Prostate gland (tissue), 2 donors: ENCODE measurements around the gene MSANTD2.

Experiments used
- POLR2A ChIP-seq: fragments of 450-650 bp; IDR thresholded peaks from one replicate; pipeline ENCODE4 v1.6.1; 2016; ENCODE audit warnings: antibody characterized with exemption, mild to moderate bottlenecking
- POLR2AphosphoS5 ChIP-seq: sonication (generic); formaldehyde crosslinking; IDR thresholded peaks from one replicate; pipeline ENCODE4 v1.6.1; 2017; ENCODE audit warnings: antibody characterized with exemption
- TF ChIP-seq, protein P1 (sequence below), 4 experiments: fragments of 200-600 bp in 2 of 4; fragments of 450-650 bp in 2 of 4; sonication (generic) in 2 of 4; IDR thresholded peaks; 1 replicate in 3 of 4; 2 replicates in 1 of 4; pipeline ENCODE4 v1.5.1; 2016 to 2019; ENCODE audit warnings: antibody characterized with exemption in 4 of 4, mild to moderate bottlenecking in 2 of 4, moderate library complexity in 2 of 4

DNA sequence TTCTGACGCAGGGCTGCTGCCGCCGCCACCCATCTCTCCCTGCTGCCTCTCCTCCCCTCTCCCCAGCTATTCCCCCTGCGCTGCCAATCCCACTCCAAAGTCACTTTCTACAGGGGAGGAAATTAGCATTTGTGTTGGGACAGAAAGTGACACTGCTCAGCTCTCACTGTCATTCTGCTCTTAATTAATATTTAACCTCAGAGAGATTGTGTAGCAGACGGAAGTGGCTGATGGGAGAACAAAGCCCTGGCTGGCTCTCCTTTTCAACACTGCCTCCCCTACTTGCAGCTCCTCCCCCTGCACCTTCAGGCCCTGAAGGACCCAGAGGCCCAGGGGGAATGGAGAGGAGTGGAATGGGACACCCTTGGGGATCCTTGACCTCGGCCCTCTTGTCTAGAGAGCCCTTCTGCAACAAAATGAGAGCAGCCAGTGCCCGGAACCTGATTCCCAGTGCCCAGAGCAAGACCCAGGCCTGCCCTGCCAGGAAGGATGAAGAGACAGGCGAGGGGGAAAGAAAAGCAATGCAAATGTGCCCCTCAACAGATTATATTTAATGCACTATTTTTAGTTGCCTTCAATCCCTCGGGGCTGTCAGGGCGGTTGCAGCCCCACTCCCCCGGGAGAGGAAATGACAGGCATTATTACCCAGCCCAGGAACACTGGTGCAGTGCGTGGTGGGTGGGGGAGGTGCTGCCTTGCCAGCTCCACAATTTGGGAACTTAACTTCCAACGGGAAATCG, 75.1 kb downstream of the MSANTD2 start:
- TF ChIP-seq, protein P1, sequence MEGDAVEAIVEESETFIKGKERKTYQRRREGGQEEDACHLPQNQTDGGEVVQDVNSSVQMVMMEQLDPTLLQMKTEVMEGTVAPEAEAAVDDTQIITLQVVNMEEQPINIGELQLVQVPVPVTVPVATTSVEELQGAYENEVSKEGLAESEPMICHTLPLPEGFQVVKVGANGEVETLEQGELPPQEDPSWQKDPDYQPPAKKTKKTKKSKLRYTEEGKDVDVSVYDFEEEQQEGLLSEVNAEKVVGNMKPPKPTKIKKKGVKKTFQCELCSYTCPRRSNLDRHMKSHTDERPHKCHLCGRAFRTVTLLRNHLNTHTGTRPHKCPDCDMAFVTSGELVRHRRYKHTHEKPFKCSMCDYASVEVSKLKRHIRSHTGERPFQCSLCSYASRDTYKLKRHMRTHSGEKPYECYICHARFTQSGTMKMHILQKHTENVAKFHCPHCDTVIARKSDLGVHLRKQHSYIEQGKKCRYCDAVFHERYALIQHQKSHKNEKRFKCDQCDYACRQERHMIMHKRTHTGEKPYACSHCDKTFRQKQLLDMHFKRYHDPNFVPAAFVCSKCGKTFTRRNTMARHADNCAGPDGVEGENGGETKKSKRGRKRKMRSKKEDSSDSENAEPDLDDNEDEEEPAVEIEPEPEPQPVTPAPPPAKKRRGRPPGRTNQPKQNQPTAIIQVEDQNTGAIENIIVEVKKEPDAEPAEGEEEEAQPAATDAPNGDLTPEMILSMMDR (IDR thresholded peaks at IDR 0.05): no peak
- TF ChIP-seq POLR2A: no peak
- no peak for TF ChIP-seq POLR2AphosphoS5
